GM06990 (cell line): ENCODE measurements around the gene SORBS1.

ENCODE experiments used
- DNase-seq: peaks from one replicate; pipeline ENCODE4 v3.0.0-alpha.2; 2011; ENCODE audit not compliant: insufficient read length; ENCODE audit errors: extremely low read depth
- H3K27me3 ChIP-seq: replicated peaks from 2 replicates; pipeline ENCODE4 v1.6.0; 2011; ENCODE audit warnings: low read length; ENCODE audit not compliant: control insufficient read depth, insufficient read depth
- H3K36me3 ChIP-seq: 2 replicates; pipeline ENCODE4 v1.5.1; 2011; ENCODE audit warnings: low read length; ENCODE audit not compliant: control insufficient read depth, insufficient read depth
- H3K4me3 ChIP-seq: replicated peaks from 2 replicates; pipeline ENCODE4 v1.5.1; 2011; ENCODE audit warnings: low read depth, mild to moderate bottlenecking, control low read depth, low read length
- TF ChIP-seq, protein P1 (sequence below): IDR thresholded peaks from 2 replicates; pipeline ENCODE4 v1.5.1; 2011; ENCODE audit warnings: low read length, control low read depth, mild to moderate bottlenecking, inconsistent platforms; ENCODE audit not compliant: insufficient read depth, poor library complexity, severe bottlenecking

SORBS1 gene

DNA sequence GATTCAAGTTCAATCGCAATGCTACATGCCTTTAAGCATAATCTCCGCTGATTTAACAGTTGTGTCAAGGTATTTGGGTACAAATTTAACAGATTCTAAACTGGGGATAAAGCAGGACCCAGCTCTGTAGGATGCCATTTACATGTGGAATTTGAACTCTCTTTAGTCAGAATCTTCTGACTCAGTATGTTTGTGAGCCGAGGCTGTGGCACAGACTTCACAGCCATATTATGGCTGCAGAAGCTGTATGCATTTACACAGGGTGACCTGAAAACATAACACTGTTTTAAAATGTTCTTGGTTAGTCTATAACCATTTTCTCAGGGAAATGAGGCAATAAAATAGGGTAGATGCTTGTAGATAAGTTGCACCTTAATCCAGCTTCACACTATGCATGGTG is 279.1 kb downstream of the SORBS1 start:
- no peaks in the 10 kb centered on the region for H3K27me3 ChIP-seq
- no peak for DNase-seq
- H3K36me3 ChIP-seq, result peaks cover 6% of the 10 kb centered on the region
- TF ChIP-seq, protein P1, sequence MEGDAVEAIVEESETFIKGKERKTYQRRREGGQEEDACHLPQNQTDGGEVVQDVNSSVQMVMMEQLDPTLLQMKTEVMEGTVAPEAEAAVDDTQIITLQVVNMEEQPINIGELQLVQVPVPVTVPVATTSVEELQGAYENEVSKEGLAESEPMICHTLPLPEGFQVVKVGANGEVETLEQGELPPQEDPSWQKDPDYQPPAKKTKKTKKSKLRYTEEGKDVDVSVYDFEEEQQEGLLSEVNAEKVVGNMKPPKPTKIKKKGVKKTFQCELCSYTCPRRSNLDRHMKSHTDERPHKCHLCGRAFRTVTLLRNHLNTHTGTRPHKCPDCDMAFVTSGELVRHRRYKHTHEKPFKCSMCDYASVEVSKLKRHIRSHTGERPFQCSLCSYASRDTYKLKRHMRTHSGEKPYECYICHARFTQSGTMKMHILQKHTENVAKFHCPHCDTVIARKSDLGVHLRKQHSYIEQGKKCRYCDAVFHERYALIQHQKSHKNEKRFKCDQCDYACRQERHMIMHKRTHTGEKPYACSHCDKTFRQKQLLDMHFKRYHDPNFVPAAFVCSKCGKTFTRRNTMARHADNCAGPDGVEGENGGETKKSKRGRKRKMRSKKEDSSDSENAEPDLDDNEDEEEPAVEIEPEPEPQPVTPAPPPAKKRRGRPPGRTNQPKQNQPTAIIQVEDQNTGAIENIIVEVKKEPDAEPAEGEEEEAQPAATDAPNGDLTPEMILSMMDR, result no peak
- no peak overlapping the region for H3K4me3 ChIP-seq

- no peak overlapping the region for H3K4me3 ChIP-seq
- TF ChIP-seq, protein P1, result no peak
- H3K27me3 ChIP-seq, result no peaks in the 10 kb centered on the region
- no peak for DNase-seq
- H3K36me3 ChIP-seq, result peaks cover 3% of the 10 kb centered on the region
Measured at GRCh38 chr10:95281206-95281605, 280.0 kb downstream of the SORBS1 start.

GRCh38 chr10:95280637-95281036 is 280.5 kb downstream of the SORBS1 start:
- no peak overlapping the region for H3K4me3 ChIP-seq
- TF ChIP-seq, protein P1, result no peak
- DNase-seq, result no peak

DNA sequence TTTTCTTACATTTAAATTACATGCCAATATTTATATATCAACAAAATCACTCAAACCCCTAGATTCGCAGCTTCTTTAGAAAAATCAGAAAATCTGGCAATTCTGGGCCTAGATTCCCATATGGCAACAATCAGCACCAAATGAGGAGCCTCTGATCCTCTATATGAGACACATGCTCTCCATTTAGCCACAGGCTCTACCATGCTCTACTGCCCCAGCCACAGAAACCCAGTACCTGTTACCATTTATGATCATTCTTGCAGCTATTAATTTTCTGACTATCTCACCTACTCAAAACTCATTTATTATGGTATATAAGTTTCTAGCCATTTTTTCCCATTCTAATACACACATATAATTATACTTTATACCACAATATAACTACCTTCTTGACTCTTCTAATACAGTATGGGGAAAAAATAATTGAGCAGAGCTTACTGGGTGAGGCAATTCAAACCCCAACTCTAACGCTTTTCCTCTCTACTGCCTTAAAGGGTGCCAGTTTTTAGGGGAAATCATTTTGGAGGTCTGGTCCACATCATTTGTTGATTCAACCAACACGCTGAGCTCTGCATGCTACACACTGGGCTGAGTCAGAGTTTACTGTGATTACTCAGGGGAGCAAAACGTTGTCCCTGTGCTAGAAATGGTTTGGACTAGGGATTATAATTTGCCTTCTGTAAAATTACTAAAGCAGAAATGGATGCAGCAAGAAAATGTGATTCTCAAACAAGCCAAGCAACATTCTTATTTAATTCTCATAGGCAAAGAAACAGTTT is 281.9 kb downstream of the SORBS1 start:
- no peak overlapping the region for H3K4me3 ChIP-seq
- TF ChIP-seq, protein P1, result no peak
- DNase-seq, result no peak
- no peaks in the 10 kb centered on the region for H3K27me3 ChIP-seq
- no peaks in the 10 kb centered on the region; the same call in none of the 2 replicates for H3K36me3 ChIP-seq

More at GRCh38 chr10:95280637-95281036, 280.5 kb downstream of the SORBS1 start:
- H3K27me3 ChIP-seq, result no peaks in the 10 kb centered on the region
- H3K36me3 ChIP-seq, result peaks cover 1% of the 10 kb centered on the region

- TF ChIP-seq, protein P1, result no peak
- Histone ChIP-seq H3K27me3 (no peaks in the 10 kb centered on the region), H3K36me3 (no peaks in the 10 kb centered on the region; the same call in none of the 2 replicates), H3K4me3 (no peak overlapping the region)
- DNase-seq, result no peak
Measured at GRCh38 chr10:95278061-95278988, 282.8 kb downstream of the SORBS1 start.
